Lower leg skin (tissue), 4 donors: Measurements from ENCODE around the gene NTSR1. TPM values are rescaled to one million over a fixed set of nuclear protein-coding genes. Genes with fewer than 3 reads are reported as not detected.

Experiments used
- DNase-seq, 2 donors: peaks; one replicate each; pipeline ENCODE4 v3.0.0-alpha.2; 2019; ENCODE audit warnings: low spot score in 2 of 2
- H3K4me3 ChIP-seq: fragments of 200-600 bp; sonication (generic); 2 replicates; pipeline ENCODE4 v1.5.1; 2017; ENCODE audit warnings: mild to moderate bottlenecking, low read depth; ENCODE audit not compliant: poor library complexity, severe bottlenecking
- CTCF ChIP-seq, 3 donors: fragments of 450-650 bp; IDR thresholded peaks; one replicate each; pipeline ENCODE4 v1.5.1; 2016; ENCODE audit warnings: antibody characterized with exemption in 3 of 3, mild to moderate bottlenecking in 3 of 3, moderate library complexity in 2 of 3
- POLR2A ChIP-seq, 2 donors: fragments of 450-650 bp; IDR thresholded peaks; one replicate each; pipeline ENCODE4 v1.6.1; 2016 to 2017; ENCODE audit warnings: antibody characterized with exemption in 2 of 2, mild to moderate bottlenecking in 1 of 2, moderate library complexity in 1 of 2
- WGBS, 2 donors: methylation state at CpG; one replicate each; pipeline ENCODE4 v1.1.5; 2018; 5-methylcytosine and 5-hydroxymethylcytosine counted together
- intact Hi-C: fragments of 100-400 bp; cut with DNase I; formaldehyde crosslinking; loops from one replicate; pipeline ENCODE4 v1.15.0; 2023; ENCODE audit warnings: low total_unique reads
- total RNA-seq, 4 donors: library from RNA; depleted of rRNA; stranded (reverse); fragments of >200 nt; gene quantifications; one replicate each; pipeline ENCODE4 v1.1.0, GENCODE V29; 2016

NTSR1 gene
- total RNA-seq, 4 donors from 2014 or later = 0.07 to 0.61 (median 0.13) TPM; not detected in 1

DNA sequence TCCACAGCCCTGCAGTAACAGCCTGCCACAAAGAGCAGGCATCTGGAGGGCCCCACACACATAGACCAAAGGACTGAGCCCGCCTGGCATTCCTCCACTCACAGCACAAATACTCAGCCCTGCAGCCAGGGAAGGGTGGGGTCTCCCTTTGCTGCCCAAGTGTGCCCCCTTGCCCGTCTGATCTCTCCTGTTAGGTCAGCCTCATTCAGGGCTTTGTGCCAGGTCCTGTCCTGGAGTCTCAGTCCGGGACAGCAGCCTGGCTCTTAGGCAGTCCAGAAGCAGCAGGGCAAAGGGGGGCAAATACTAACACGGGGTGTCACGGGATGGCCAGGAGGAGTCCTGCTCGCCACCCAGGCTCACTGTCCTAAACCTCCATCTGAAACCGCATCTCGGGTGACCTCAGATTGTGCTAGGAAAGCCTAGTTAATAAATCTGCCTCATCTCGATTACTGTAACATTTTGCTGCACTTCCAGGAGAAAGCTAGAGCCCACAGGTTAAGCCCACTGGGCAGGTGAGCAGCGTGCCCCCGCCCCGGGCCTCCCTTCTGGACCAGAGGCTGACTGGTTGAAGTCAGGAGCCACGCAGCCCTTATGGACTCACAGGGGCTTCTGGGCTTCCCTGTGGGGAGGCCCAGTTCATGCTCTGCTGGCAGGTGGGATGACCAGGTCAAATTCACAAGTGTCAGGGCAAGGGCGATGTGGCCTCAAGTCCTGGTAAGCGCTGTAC lies 92.8 kb downstream of the NTSR1 start:
- no peak overlapping the region for H3K4me3 ChIP-seq
- DNase-seq = no peak
- TF ChIP-seq POLR2A (IDR thresholded peaks at IDR 0.05) (no peak), CTCF (IDR thresholded peaks at IDR 0.05) (no peak)
- intact Hi-C loops = loop anchor here (10.0 kb wide), 1 partner anchor 397 kb away; the partner anchor contains the start of gene CABLES2
- 80 to 88% methylated on average over 13 to 15 of the region's 15 CpGs for WGBS, 2 donors

- WGBS, 2 donors = 65 to 75% methylated on average over 18 to 19 of the region's 22 CpGs
- intact Hi-C loops = loop anchor here (10.0 kb wide), 1 partner anchor 397 kb away; the partner anchor contains the start of gene CABLES2
- H3K4me3 ChIP-seq = no peak overlapping the region
Observed at GRCh38 chr20:62802026-62802712, 93.5 kb downstream of the NTSR1 start.

DNA sequence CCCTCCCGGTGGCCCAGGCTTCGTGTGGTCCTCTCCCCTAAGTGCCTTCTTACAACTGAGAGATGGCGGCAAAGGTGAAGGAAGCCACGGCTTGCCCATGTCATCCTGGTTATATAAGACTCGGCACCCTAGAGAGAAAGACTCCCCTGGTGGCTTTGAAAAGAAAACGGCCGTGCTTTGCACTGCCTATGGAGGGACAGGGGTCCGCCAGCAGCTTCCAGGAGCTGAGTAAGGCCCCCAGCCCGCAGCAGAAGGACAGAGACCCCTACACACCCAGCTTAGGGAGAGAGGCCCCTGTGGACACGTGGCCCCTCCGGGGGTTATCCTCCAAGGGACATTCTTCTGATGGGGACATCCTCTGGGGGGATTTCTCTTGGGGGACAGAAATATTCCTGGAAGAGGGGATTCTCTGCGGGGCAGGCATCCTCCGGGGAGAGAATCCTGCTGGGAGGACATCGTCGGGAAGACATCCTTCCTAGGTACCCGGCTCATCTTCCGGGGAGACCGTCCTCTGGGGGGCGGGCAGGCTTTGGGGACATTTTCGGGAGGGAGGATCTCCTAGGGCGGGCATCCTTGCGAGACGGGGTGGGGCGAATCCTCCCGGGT lies 95.5 kb downstream of the NTSR1 start:
- intact Hi-C loops = loop anchor here (10.0 kb wide), 1 partner anchor 399 kb away; the partner anchor contains the start of gene CABLES2
- 24 to 36% methylated on average over 10 to 23 of the region's 25 CpGs for WGBS, 2 donors
- H3K4me3 ChIP-seq = no peak overlapping the region
- no peak for DNase-seq
- TF ChIP-seq POLR2A (IDR thresholded peaks at IDR 0.05) (no peak), CTCF (IDR thresholded peaks at IDR 0.05) (no peak)

More at GRCh38 chr20:62802026-62802712, 93.5 kb downstream of the NTSR1 start:
- no peak for DNase-seq
- no peak for TF ChIP-seq CTCF (IDR thresholded peaks at IDR 0.05)
- no peak for TF ChIP-seq POLR2A (IDR thresholded peaks at IDR 0.05)

DNA sequence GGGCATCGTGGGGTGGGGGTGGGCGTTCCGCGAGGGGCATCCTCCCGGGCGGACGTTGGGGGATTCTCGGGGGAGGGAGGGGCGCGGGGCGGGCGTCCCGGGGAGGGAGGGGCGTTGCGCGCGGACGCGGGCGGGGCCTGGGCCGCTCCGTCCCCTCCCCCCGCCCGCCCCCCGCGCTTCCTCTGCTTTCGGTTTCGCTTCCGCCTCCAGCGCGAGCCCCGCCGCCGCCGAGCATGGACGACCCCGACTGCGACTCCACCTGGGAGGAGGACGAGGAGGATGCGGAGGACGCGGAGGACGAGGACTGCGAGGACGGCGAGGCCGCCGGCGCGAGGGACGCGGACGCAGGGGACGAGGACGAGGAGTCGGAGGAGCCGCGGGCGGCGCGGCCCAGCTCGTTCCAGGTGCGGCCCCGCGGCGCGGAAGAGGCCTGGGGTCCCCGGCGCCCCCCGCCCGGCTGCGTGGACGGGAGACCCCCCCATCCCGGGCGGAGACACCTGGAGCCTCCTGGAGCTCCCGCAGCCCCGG lies 96.1 kb downstream of the NTSR1 start, which contains the start of gene OGFR:
Gene OGFR, plus strand, starts transcription at position 209 of the 528 bp plus-strand sequence. Its CDS starts 25 bp downstream, at position 234.
- peak within 1 kb of the TSS; percentile 68 for H3K4me3 ChIP-seq
- TF ChIP-seq POLR2A (IDR thresholded peaks at IDR 0.05) (no peak), CTCF (IDR thresholded peaks at IDR 0.05) (no peak)
- intact Hi-C loops = loop anchor here (5.0 to 10.0 kb wide), 3 partner anchors 137 to 400 kb away; partner anchors contain the start of gene CABLES2
- DNase-seq = peak in 1 of 2 donors; percentile 94
- WGBS, 2 donors = 0% methylated on average over 2 to 11 of the region's 77 CpGs

DNA sequence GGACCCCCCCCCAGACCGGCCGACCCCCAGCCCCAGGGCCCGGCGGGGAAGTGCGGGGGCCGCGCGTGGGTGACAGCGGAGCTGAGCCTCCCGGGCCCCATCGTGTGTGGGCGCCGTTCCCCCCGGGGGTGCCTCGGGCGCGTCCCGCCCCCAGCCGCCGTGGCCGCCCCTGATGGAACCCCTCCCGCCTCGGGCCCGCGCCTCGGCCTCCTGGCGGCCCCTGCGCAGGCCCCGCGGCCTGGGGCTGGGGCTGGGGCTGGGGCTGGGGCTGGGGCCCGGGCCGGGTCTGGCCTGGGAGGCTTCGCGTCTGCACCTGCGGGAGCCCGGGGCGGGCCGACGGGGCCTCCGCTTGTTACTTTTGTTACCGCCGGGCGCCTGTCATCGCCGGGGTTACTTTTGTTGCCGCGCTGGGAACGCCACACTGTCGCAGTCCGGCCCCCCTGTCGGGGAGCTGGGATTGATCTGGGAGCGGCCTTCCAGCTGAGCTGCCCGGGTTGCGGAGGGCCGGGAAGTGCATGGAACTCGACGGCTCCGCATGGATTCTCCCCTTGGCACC lies 96.6 kb downstream of the NTSR1 start:
- no peak for TF ChIP-seq CTCF (IDR thresholded peaks at IDR 0.05)
- no peak for TF ChIP-seq POLR2A (IDR thresholded peaks at IDR 0.05)
- no peak for DNase-seq
- 0% methylated on average over 26 of the region's 58 CpGs; no CpG with 5 or more reads in 1 of the 2 donors for WGBS, 2 donors
- intact Hi-C loops = loop anchor here (5.0 to 10.0 kb wide), 3 partner anchors 138 to 400 kb away; partner anchors contain the start of gene CABLES2
- H3K4me3 ChIP-seq = peak overlapping the region; percentile 68
